A549 (cell line): ENCODE data around the gene HMCN1. TPM values are rescaled to one million over a fixed set of nuclear protein-coding genes. Genes with fewer than 3 reads are reported as not detected.
A peak's percentile ranks its signal among the peaks of the same experiment; 100 is the strongest.

Experiments used
- ATAC-seq, 2 experiments: fragments of 200-7000 bp in 1 of 2; fragments of >200 bp in 1 of 2; cut with Nextera tagmentation in 1 of 2; cut with Tn5 transposase in 1 of 2; 3 replicates each; pipeline versions ENCODE4 v1.8.0 to v1.9.1; 2018 to 2020; ENCODE audit warnings: mild to moderate bottlenecking in 1 of 2, moderate library complexity in 1 of 2
- CTCF ChIA-PET: fragments of 300-600 bp; sonication (Branson Sonifier 250); formaldehyde crosslinking; extraction: SDS; loops from one replicate; lab custom pipeline; 2021; ENCODE audit warnings: antibody characterized with exemption, inconsistent platforms; lab: Yijun Ruan, JAX
- POLR2A ChIA-PET: fragments of 350-600 bp; formaldehyde crosslinking; extraction: SDS; loops from one replicate; lab custom pipeline; 2021; ENCODE audit warnings: antibody characterized with exemption, inconsistent platforms; lab: Yijun Ruan, JAX
- DNase-seq, 2 experiments: peaks; one replicate each; pipeline versions ENCODE4 v3.0.0 to v3.0.0-alpha.2; 2011 to 2016; ENCODE audit warnings: low read depth in 1 of 2, low spot score in 1 of 2
- FAIRE-seq: peaks from 2 replicates; lab custom pipeline; 2011; peaks lifted over from hg19 to GRCh38; lab: Jason Lieb, UNC
- H3K27ac ChIP-seq, 2 experiments: fragments of >200 bp; sonication (Bioruptor Twin); formaldehyde crosslinking; 3 replicates each; pipeline ENCODE4 v1.5.1; 2016 to 2017
- H3K4me1 ChIP-seq: fragments of >200 bp; sonication (Bioruptor Twin); formaldehyde crosslinking; 3 replicates; pipeline ENCODE4 v1.6.1; 2016
- H3K4me2 ChIP-seq: fragments of >200 bp; sonication (Bioruptor Twin); formaldehyde crosslinking; 3 replicates; pipeline ENCODE4 v1.6.1; 2016
- H3K4me3 ChIP-seq: fragments of >200 bp; sonication (Bioruptor Twin); formaldehyde crosslinking; 3 replicates; pipeline ENCODE4 v1.5.1; 2016
- H3K9me3 ChIP-seq: fragments of >200 bp; sonication (Bioruptor Twin); formaldehyde crosslinking; 3 replicates; pipeline ENCODE4 v1.6.1; 2016
- ATOH8 ChIP-seq: fragments of 250-450 bp; sonication (Bioruptor Pico); IDR thresholded peaks from 2 replicates; pipeline ENCODE4 v1.5.0; 2020; ENCODE audit warnings: low read depth, mild to moderate bottlenecking, moderate library complexity
- BCL3 ChIP-seq: fragments of >200 bp; sonication (Bioruptor Twin); formaldehyde crosslinking; IDR thresholded peaks from 3 replicates; pipeline ENCODE4 v1.6.1; 2016
- CBX8 ChIP-seq: fragments of 200-600 bp; sonication (generic); IDR thresholded peaks from 2 replicates; pipeline ENCODE4 v1.6.1; 2016
- CEBPB ChIP-seq, 2 experiments: fragments of >200 bp in 1 of 2; sonication (Bioruptor Twin) in 1 of 2; formaldehyde crosslinking in 1 of 2; IDR thresholded peaks; 2 replicates each; pipeline ENCODE4 v1.6.1; 2012 to 2016
- CHD2 ChIP-seq: fragments of 150-350 bp; IDR thresholded peaks from 2 replicates; pipeline ENCODE4 v1.6.1; 2014; ENCODE audit warnings: low read length; ENCODE audit not compliant: partially characterized antibody
- CHD4 ChIP-seq: fragments of 200-600 bp; sonication (generic); IDR thresholded peaks from 2 replicates; pipeline ENCODE4 v1.6.1; 2016; ENCODE audit warnings: antibody characterized with exemption, mild to moderate bottlenecking, borderline replicate concordance
- EHF ChIP-seq: fragments of 250-450 bp; sonication (Bioruptor Pico); IDR thresholded peaks from 2 replicates; pipeline ENCODE4 v1.5.0; 2020; ENCODE audit warnings: mild to moderate bottlenecking
- EP300 ChIP-seq, 2 experiments: fragments of >200 bp; sonication (Bioruptor Twin); formaldehyde crosslinking; IDR thresholded peaks; 2 replicates in 1 of 2; 3 replicates in 1 of 2; pipeline ENCODE4 v1.6.1; 2016 to 2017
- ESRRA ChIP-seq: fragments of 150-350 bp; IDR thresholded peaks from 2 replicates; pipeline ENCODE4 v1.6.1; 2014; ENCODE audit warnings: mild to moderate bottlenecking, low read length, borderline replicate concordance
- FOSB ChIP-seq: fragments of 250-450 bp; sonication (Bioruptor Pico); IDR thresholded peaks from 2 replicates; pipeline ENCODE4 v1.5.0; 2020; ENCODE audit warnings: mild to moderate bottlenecking, moderate library complexity
- FOSL2 ChIP-seq, 2 experiments: fragments of 450-650 bp in 1 of 2; fragments of >200 bp in 1 of 2; sonication (Bioruptor Twin) in 1 of 2; formaldehyde crosslinking; IDR thresholded peaks; 2 replicates each; pipeline versions ENCODE4 v1.5.0 to v1.6.1; 2016 to 2020; ENCODE audit warnings: mild to moderate bottlenecking in 1 of 2, moderate library complexity in 1 of 2
- FOXS1 ChIP-seq: fragments of 250-450 bp; sonication (Bioruptor Pico); IDR thresholded peaks from 2 replicates; pipeline ENCODE4 v1.5.0; 2020; ENCODE audit warnings: mild to moderate bottlenecking, moderate library complexity
- GATA3 ChIP-seq: IDR thresholded peaks from 2 replicates; pipeline ENCODE4 v1.6.1; 2012; ENCODE audit warnings: borderline replicate concordance
- MAFK ChIP-seq: fragments of 450-650 bp; IDR thresholded peaks from 2 replicates; pipeline ENCODE4 v1.6.1; 2014; ENCODE audit not compliant: partially characterized antibody
- NR3C1 ChIP-seq: fragments of >200 bp; sonication (Bioruptor Twin); formaldehyde crosslinking; IDR thresholded peaks from 3 replicates; pipeline ENCODE4 v1.6.1; 2017
- PBX3 ChIP-seq: IDR thresholded peaks from 2 replicates; pipeline ENCODE4 v1.6.1; 2012
- RCOR1 ChIP-seq: fragments of 150-350 bp; IDR thresholded peaks from 2 replicates; pipeline ENCODE4 v1.6.1; 2014; ENCODE audit warnings: antibody characterized with exemption, low read length, low read depth
- RFX5 ChIP-seq: fragments of 450-650 bp; IDR thresholded peaks from 2 replicates; pipeline ENCODE4 v1.7.1; 2014; ENCODE audit warnings: antibody characterized with exemption, mild to moderate bottlenecking, moderate library complexity
- SMC3 ChIP-seq: fragments of >200 bp; sonication (Bioruptor Twin); formaldehyde crosslinking; IDR thresholded peaks from 3 replicates; pipeline ENCODE4 v1.6.1; 2018; ENCODE audit warnings: inconsistent platforms
- TFCP2L1 ChIP-seq: fragments of 250-450 bp; sonication (Bioruptor Pico); IDR thresholded peaks from 2 replicates; pipeline ENCODE4 v1.5.0; 2021; ENCODE audit warnings: mild to moderate bottlenecking
- ZFP36 ChIP-seq: fragments of 450-650 bp; IDR thresholded peaks from 2 replicates; pipeline ENCODE4 v1.6.1; 2014; ENCODE audit warnings: borderline replicate concordance; ENCODE audit not compliant: partially characterized antibody
- ZNF302 ChIP-seq: fragments of 250-450 bp; sonication (Bioruptor Pico); IDR thresholded peaks from 2 replicates; pipeline ENCODE4 v1.9.0; 2021; ENCODE audit warnings: inconsistent platforms, mild to moderate bottlenecking, moderate library complexity
- WGBS: methylation state at CpG from one replicate; pipeline ENCODE4 v1.1.6; 2017; ENCODE audit errors: missing lambda C conversion rate; 5-methylcytosine and 5-hydroxymethylcytosine counted together
- polyA plus RNA-seq, 4 experiments: library from polyadenylated mRNA; depleted of rRNA in 3 of 4; stranded (reverse); fragments of >200 nt; fragmentation: RNase III in 1 of 4; extraction: RNeasy Plus Mini Kit Qiagen cat#74134 plus additional on column Dnase treatment in 1 of 4; gene quantifications; 2 replicates in 3 of 4; 3 replicates in 1 of 4; pipeline ENCODE4 v1.2.3, GENCODE V29; 2011 to 2017

The HMCN1 gene
- polyA plus RNA-seq, 2 of the 4 experiments (the other 2 are of a cell fraction), result 0.03 to 0.06 TPM

- no peak for TF ChIP-seq BCL3
Observed at GRCh38 chr1:186206048-186206570, 471.9 kb downstream of the HMCN1 start (continued).

- DNase-seq (no peak), FAIRE-seq (no peak), ATAC-seq (no peak)
- TF ChIP-seq CBX8 (no peak), SMC3 (no peak), EP300 (IDR thresholded peaks at IDR 0.05) (no peak), TFCP2L1 (CRISPR knock-in tag) (no peak), CEBPB (IDR thresholded peaks at IDR 0.05) (no peak), RCOR1 (no peak), CHD2 (no peak), MAFK (no peak), FOSL2 (IDR thresholded peaks at IDR 0.05) (no peak), FOSL2 (CRISPR knock-in tag; IDR thresholded peaks at IDR 0.05) (no peak), RFX5 (no peak), ZFP36 (no peak), FOXS1 (CRISPR knock-in tag) (no peak), ATOH8 (CRISPR knock-in tag) (no peak), ESRRA (no peak), CHD4 (no peak), BCL3 (no peak), PBX3 (no peak), ZNF302 (CRISPR knock-in tag) (no peak)
- H3K4me2 ChIP-seq, result no peak overlapping the region
- no peak overlapping the region for H3K27ac ChIP-seq
- CTCF ChIA-PET, result interaction anchor here (1.5 to 2.6 kb wide), 4 partner anchors 21 to 487 kb away, joined by 4 to 15 read pairs (median 6); no protein-coding TSS in a partner anchor
- no peak overlapping the region for H3K4me3 ChIP-seq
- WGBS, result 92% methylated on average over 4 of the region's 4 CpGs
- H3K9me3 ChIP-seq, result no peaks in the 10 kb centered on the region
- POLR2A ChIA-PET, result no interaction called here
- no peaks in the 10 kb centered on the region; the same call in 2 of the 3 replicates for H3K4me1 ChIP-seq
Observed at GRCh38 chr1:186207391-186208085, 473.3 kb downstream of the HMCN1 start.

GRCh38 chr1:186208405-186209129 is 474.4 kb downstream of the HMCN1 start:
- no peak for ATAC-seq
- Histone ChIP-seq H3K9me3 (no peaks in the 10 kb centered on the region), H3K4me2 (no peak overlapping the region), H3K27ac (no peak overlapping the region), H3K4me1 (no peaks in the 10 kb centered on the region; the same call in 2 of the 3 replicates), H3K4me3 (no peak overlapping the region)
- CTCF ChIA-PET, result interaction anchor here (1.2 to 2.6 kb wide), 5 partner anchors 53 to 489 kb away, joined by 3 to 15 read pairs (median 4); no protein-coding TSS in a partner anchor
- FAIRE-seq, result no peak
- TF ChIP-seq EHF (no peak), GATA3 (no peak), BCL3 (no peak), FOSB (no peak), FOSL2 (IDR thresholded peaks at IDR 0.05) (no peak), FOSL2 (CRISPR knock-in tag; IDR thresholded peaks at IDR 0.05) (peak; percentile 27; the same call in 1 of the 2 replicates), NR3C1 (no peak)
- POLR2A ChIA-PET, result no interaction called here
- DNase-seq, result no peak
- 32% methylated on average over 4 of the region's 4 CpGs for WGBS
